ENCODE measurements around the gene MPZL3. TPM values are rescaled to one million over a fixed set of nuclear protein-coding genes. Genes with fewer than 3 reads are reported as not detected.

MPZL3 gene
- polyA plus RNA-seq, 1 donor (not counting 4 experiments of a cell fraction or from before 2014, with no cell fraction given), result 7.9 TPM

- H3K27me3 ChIP-seq (ENCODE audit: control insufficient read depth, extremely low read depth, insufficient read depth, low read length), result no peaks in the 10 kb centered on the region
- no peak for DNase-seq (ENCODE audit: low read depth, low spot score)
- no peak overlapping the region for H3K4me3 ChIP-seq (ENCODE audit: control insufficient read depth in 2 of 3, extremely low read depth in 1 of 3, insufficient read depth in 2 of 3, low read depth in 1 of 3, low read length in 3 of 3)
- no peak for FAIRE-seq
- no peak overlapping the region for H3K4me2 ChIP-seq (ENCODE audit: control insufficient read depth, extremely low read depth, insufficient read depth, low read depth, low read length)
- peaks cover 15 to 18% of the 10 kb centered on the region in 2 experiments for H3K36me3 ChIP-seq (ENCODE audit: control insufficient read depth in 2 of 2, extremely low read depth in 1 of 2, insufficient read depth in 2 of 2, low read length in 2 of 2)
- dilution Hi-C loops (cut with MboI; ENCODE audit: extremely low pct_ligation_motif_present, low sequenced_read_pairs), result no loop called here
- H4K20me1 ChIP-seq (ENCODE audit: control insufficient read depth, extremely low read depth, insufficient read depth, low read length), result no peaks in the 10 kb centered on the region
- H3K9me3 ChIP-seq (ENCODE audit: control insufficient read depth, low read depth, low read length), result no peaks in the 10 kb centered on the region
- no peaks in the 10 kb centered on the region for H3K79me2 ChIP-seq (ENCODE audit: control insufficient read depth, insufficient read depth, low read length)
- H3K27ac ChIP-seq (ENCODE audit: control insufficient read depth, insufficient read depth, low read length), result no peak overlapping the region
- no peaks in the 10 kb centered on the region for H3K9me1 ChIP-seq (ENCODE audit: control insufficient read depth, extremely low read depth, insufficient read depth, low read length)
- TF ChIP-seq CTCF (optimal IDR thresholded peaks at IDR 0.05 in 1 of 3, IDR thresholded peaks at IDR 0.05 in 1 of 3, conservative IDR thresholded peaks at IDR 0.05 in 1 of 3; ENCODE audit: extremely low read depth in 1 of 3, insufficient read depth in 2 of 3, low read length in 3 of 3), result no peak
- TF ChIP-seq EZH2 (IDR thresholded peaks at IDR 0.05; ENCODE audit: low read length), result no peak
- no peaks in the 10 kb centered on the region for H3K4me1 ChIP-seq (ENCODE audit: control insufficient read depth, extremely low read depth, insufficient read depth, low read length)
- H3K9ac ChIP-seq (ENCODE audit: control insufficient read depth, extremely low read depth, insufficient read depth, low read length), result no peak overlapping the region
- no peak overlapping the region for H2AFZ ChIP-seq (ENCODE audit: control insufficient read depth, low read length)
Observed at GRCh38 chr11:118231461-118231860, 20.7 kb downstream of the MPZL3 start.

GRCh38 chr11:118230088-118230487, 22.1 kb downstream of the MPZL3 start:
- Histone ChIP-seq H3K9ac (ENCODE audit: control insufficient read depth, extremely low read depth, insufficient read depth, low read length) (no peak overlapping the region), H3K9me3 (ENCODE audit: control insufficient read depth, low read depth, low read length) (no peaks in the 10 kb centered on the region), H4K20me1 (ENCODE audit: control insufficient read depth, extremely low read depth, insufficient read depth, low read length) (no peaks in the 10 kb centered on the region), H3K27ac (ENCODE audit: control insufficient read depth, insufficient read depth, low read length) (no peak overlapping the region), H3K36me3 (ENCODE audit: control insufficient read depth in 2 of 2, extremely low read depth in 1 of 2, insufficient read depth in 2 of 2, low read length in 2 of 2) (peaks cover 10 to 18% of the 10 kb centered on the region in 2 experiments), H3K4me3 (ENCODE audit: control insufficient read depth in 2 of 3, extremely low read depth in 1 of 3, insufficient read depth in 2 of 3, low read depth in 1 of 3, low read length in 3 of 3) (no peak overlapping the region), H3K4me2 (ENCODE audit: control insufficient read depth, extremely low read depth, insufficient read depth, low read depth, low read length) (no peak overlapping the region), H3K79me2 (ENCODE audit: control insufficient read depth, insufficient read depth, low read length) (no peaks in the 10 kb centered on the region), H3K9me1 (ENCODE audit: control insufficient read depth, extremely low read depth, insufficient read depth, low read length) (no peaks in the 10 kb centered on the region), H3K27me3 (ENCODE audit: control insufficient read depth, extremely low read depth, insufficient read depth, low read length) (no peaks in the 10 kb centered on the region), H2AFZ (ENCODE audit: control insufficient read depth, low read length) (no peak overlapping the region), H3K4me1 (ENCODE audit: control insufficient read depth, extremely low read depth, insufficient read depth, low read length) (no peaks in the 10 kb centered on the region)
- dilution Hi-C loops (cut with MboI; ENCODE audit: extremely low pct_ligation_motif_present, low sequenced_read_pairs), result no loop called here
- DNase-seq (ENCODE audit: low read depth, low spot score) (no peak), FAIRE-seq (no peak)
- TF ChIP-seq CTCF (optimal IDR thresholded peaks at IDR 0.05 in 1 of 3, IDR thresholded peaks at IDR 0.05 in 1 of 3, conservative IDR thresholded peaks at IDR 0.05 in 1 of 3; ENCODE audit: extremely low read depth in 1 of 3, insufficient read depth in 2 of 3, low read length in 3 of 3) (no peak), EZH2 (IDR thresholded peaks at IDR 0.05; ENCODE audit: low read length) (no peak)

Data from keratinocyte (primary cell).